Fibroblast of skin of back (primary cell): ENCODE measurements around the gene SRRM2.

Experiments used
- DNase-seq: peaks from one replicate; pipeline ENCODE4 v3.0.0-alpha.2; 2013

Gene SRRM2

GRCh38 chr16:2799205-2799858, 46.9 kb downstream of the SRRM2 start:
- DNase-seq: no peak

GRCh38 chr16:2799859-2800226, 47.4 kb downstream of the SRRM2 start:
- DNase-seq: no peak

GRCh38 chr16:2803545-2804195, 51.2 kb downstream of the SRRM2 start:
- no peak for DNase-seq

- no peak for DNase-seq
Observed at GRCh38 chr16:2804728-2805127, 52.3 kb downstream of the SRRM2 start.

GRCh38 chr16:2806286-2806685, 53.8 kb downstream of the SRRM2 start:
- no peak for DNase-seq

GRCh38 chr16:2808181-2808580, 55.7 kb downstream of the SRRM2 start:
- DNase-seq: no peak

GRCh38 chr16:2809149-2809760, 56.8 kb downstream of the SRRM2 start:
- no peak for DNase-seq

- DNase-seq: no peak
Observed at GRCh38 chr16:2810651-2811050, 58.2 kb downstream of the SRRM2 start.

- no peak for DNase-seq
Observed at GRCh38 chr16:2811703-2812471, 59.4 kb downstream of the SRRM2 start.

GRCh38 chr16:2813771-2814221, 61.4 kb downstream of the SRRM2 start:
- no peak for DNase-seq

- no peak for DNase-seq
Observed at GRCh38 chr16:2814551-2815298, 62.3 kb downstream of the SRRM2 start.

- no peak for DNase-seq
Observed at GRCh38 chr16:2815299-2815771, 62.9 kb downstream of the SRRM2 start.

GRCh38 chr16:2816751-2817339, 64.4 kb downstream of the SRRM2 start, which contains the start of gene PRSS21:
PRSS21 (plus strand) TSS chr16:2817237; CDS start chr16:2817269, 32 bp downstream.
- DNase-seq: no peak

GRCh38 chr16:2817340-2818271, 65.2 kb downstream of the SRRM2 start:
- DNase-seq: no peak

GRCh38 chr16:2818272-2818876, 65.9 kb downstream of the SRRM2 start:
- DNase-seq: no peak

- DNase-seq: no peak
Observed at GRCh38 chr16:2819179-2819938, 66.9 kb downstream of the SRRM2 start.

- DNase-seq: no peak
Observed at GRCh38 chr16:2819939-2820835, 67.7 kb downstream of the SRRM2 start.
